Mucosa of gallbladder (tissue), 1 donor: ENCODE results near the gene HPSE2. TPM values are rescaled to one million over a fixed set of nuclear protein-coding genes. Genes with fewer than 3 reads are reported as not detected.
A peak's percentile ranks its signal among the peaks of the same experiment; 100 is the strongest.
"Not testable (repeated sequence)": the region's sequence is repeated elsewhere in the genome, so short reads cannot be mapped to it uniquely, and the experiment has no call there.

ENCODE experiments used
- DNase-seq: peaks from one replicate; pipeline ENCODE4 v3.0.0-alpha.2; 2020; ENCODE audit warnings: low spot score
- total RNA-seq: library from RNA; stranded (reverse); gene quantifications from one replicate; pipeline ENCODE4 v1.2.1, GENCODE V29; 2021
- donor health status: DM: no; HTN: no; CAD: no.

HPSE2 gene
- total RNA-seq, 1 donor from 2014 or later, result 12.4 TPM

DNA sequence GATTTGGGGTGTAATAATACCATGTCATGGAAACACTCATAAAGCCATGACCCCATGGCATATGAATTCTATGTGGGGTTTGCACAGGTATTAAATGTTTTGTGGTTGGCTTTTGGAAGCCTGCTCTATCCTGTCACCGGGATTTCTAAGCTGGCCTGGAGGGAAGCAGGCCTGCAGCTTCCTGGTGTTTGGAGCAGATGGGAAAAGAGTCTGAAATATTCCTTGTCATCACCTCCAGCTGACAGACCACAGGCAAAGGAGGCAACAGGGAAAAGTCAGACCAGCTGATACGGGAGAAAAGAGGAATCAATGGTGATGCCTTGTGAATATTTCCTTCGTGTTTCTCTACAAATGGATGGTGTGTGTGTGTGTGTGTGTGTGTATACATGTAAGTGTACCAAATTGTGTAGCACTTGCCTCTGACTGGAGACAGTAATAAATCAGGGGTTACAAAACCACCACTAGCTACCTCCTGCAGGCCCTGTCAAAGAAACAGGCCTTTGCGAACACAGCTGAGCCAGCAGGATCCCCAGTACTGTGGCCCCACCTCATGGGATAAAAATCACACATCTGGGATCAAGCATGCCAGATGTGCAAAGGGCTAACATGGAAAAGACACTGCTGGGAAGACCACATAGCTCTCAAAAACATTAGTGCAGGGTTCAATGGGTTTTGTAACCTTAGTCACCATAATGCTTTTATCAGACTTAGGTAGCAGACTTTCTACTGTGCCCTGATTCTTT lies 668.1 kb downstream of the HPSE2 start:
- DNase-seq, result no peak

DNA sequence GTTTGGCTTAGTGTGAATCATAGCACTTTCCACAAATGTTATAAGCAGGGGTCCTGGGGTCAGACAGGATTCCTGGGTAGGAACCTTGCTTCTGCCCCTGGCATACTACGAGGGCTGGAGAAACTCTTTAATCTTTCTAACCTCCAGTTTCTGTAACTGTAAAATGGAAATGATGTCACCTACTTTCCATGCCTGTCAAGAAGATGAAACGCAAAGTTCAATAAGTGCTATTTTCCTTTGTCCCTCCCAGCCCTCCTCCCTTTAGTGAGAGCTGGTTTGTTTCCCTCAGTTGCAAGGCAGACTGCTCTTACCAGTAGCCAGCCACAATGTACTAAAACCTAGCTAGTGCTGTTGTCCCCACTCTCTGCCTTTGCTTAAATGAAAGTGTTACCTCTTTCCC lies 671.8 kb downstream of the HPSE2 start:
- no peak for DNase-seq

DNA sequence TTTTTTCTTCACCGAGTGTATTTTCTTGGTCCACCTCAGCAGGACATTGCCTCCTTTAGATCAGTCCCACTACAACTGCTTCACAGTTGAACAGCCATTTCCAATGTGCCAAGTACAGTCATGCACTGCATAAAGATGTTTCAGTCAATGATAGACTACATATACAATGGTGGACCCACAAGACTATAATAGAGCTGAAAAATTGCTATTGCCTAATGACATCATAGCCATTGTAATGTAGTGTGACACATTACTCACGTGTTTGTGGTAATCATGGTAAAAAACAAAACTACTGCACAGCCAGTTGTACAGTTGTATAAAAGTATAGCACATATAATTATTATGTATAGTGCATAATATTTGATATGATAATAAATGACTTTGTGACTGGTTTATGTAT lies 675.1 kb downstream of the HPSE2 start:
- no peak for DNase-seq

DNA sequence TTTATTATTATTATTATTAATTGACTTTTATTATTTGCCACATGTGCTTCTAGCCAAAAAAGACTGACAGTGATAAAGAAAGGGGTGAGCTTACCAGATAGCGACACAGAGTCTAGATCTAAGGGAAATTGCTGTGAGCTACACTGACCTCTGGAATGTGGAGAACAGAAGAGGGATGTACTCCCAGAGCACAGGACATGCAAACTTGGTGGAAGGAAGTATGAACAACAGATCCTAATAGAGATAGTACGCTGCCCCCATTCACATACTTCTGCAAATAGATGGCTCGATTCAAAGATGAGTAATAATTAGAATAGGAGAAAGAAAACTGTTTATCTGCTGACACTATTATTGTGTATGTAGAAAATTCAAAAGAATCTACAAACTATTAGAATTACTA lies 679.6 kb downstream of the HPSE2 start:
- no peak for DNase-seq

DNA sequence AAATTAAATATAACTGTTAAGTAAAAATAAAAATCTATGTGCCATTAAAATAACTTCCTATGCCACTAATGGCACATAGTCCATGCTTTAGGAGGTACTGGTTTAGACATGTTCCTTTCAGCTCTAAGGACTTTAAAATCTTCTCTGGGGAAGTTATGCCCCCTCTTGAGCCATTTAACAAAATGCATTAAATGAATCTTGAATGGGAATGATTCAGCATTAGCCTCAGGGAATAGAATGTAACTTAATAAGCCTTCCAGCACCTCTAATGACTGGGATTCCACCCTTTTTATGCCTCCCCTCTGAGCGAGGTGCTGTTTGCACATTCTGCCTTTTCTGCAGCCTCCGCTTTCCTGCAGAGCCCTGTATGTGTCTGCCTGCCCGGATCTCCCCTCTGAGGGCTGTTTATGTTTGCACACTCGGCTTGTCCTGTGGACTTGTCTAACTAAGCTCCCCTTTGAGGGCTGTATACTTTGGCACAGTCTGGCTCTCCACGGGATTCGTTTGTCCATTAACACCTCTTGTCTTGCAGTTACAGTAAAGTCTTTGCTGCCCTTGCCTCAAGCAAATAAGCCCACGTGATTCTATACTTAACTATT lies 680.5 kb downstream of the HPSE2 start:
- DNase-seq, result no peak

DNA sequence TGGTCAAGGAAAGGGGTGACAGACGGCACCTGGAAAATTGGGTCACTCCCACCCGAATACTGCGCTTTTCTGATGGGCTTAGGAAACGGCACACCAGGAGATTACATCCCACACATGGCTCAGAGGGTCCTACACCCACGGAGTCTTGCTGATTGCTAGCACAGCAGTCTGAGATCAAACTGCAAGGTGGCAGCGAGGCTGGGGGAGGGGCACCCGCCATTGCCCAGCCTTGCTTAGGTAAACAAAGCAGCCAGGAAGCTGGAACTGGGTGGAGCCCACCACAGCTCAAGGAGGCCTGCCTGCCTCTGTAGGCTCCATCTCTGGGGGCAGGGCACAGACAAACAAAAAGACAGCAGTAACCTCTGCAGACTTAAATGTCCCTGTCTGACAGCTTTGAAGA lies 694.1 kb downstream of the HPSE2 start:
- DNase-seq, result not testable (repeated sequence)

DNA sequence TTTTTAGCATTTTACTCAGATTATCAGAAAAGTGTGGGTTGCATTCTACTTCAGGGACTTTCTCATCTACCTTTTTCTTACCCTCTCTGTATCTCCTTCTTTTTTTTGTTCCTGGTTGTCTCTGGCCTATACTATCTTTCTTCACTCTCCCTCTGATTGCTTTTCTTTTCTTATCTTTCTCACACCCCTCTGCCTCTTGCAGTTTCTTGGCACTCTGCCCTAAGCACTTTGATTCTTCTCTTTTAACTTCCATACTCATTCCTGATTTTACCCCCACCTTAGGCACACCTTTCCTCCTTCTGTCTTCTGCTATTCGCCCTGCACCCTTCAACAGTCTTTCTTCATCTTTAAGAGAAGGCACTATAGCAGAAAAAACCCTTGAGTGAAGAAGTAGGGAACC lies 696.1 kb downstream of the HPSE2 start:
- DNase-seq, result no peak

DNA sequence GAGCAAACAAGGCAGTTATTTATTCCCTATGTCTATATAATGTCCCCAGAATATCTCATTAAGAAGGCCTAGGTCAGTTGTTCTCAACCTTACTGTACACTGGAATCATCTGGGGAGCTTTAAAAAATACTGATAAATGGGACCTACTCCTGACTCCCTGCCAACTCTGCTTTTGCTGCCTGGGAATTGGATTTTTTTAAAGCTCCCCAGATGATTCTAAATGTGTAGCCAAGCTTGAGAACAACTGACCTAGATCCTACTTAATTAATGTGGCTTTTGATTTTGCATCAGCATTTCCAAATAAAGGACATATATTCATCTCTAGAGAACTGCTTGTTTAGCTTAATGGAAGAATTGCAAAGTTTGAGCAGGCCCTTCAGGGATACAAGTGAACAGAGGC lies 697.2 kb downstream of the HPSE2 start:
- no peak for DNase-seq

DNA sequence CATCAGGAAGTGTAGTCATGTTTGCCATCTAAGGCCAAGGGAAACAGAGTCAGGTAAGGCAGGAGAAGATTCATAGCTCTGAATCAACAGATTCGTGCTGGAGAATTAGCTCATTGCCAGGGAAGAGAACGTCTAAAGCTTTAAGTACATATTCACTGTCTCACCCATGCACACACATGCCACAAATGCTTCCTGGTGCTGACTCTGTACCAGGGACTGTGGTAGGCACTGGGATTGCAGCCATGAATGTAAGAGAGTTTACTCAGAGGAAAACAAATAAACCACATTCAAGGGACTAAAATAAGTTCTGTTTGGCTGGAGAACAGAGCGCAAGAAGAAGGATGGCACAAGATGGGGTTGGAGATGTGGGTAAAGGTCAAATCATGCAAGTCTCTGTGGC lies 699.1 kb downstream of the HPSE2 start:
- peak; percentile 42 for DNase-seq

DNA sequence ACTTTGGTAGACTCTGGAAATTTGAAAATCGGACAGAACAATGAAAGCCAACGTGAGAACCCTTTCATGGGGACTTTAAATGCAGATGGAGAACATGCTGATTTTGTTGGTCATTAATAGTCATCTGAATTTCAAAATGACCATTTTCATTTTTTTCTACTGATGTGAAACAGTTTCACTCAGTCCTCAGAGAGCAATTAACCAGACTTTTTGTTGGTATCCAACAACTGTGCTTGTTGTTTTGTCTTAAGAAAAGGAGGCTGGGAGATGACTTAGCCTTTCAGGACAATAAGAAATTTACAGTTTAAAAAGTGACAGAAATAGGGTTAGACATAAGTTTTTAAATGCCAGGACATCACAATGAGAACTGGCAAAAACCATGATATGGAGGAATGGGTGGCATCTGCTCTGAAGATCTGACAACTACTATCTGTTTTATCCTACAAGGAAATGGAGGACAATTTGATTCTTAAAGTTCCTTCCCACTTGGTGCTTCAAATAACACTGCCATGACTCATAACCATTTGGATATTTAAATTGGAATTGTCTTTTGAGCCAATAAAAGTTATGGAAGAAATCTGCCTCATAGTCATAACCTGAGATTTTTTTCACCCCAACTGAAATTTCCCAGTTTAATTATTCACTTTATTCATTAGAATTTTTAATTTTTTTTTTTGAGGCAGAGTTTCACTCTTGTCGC lies 701.8 kb downstream of the HPSE2 start:
- DNase-seq, result no peak

DNA sequence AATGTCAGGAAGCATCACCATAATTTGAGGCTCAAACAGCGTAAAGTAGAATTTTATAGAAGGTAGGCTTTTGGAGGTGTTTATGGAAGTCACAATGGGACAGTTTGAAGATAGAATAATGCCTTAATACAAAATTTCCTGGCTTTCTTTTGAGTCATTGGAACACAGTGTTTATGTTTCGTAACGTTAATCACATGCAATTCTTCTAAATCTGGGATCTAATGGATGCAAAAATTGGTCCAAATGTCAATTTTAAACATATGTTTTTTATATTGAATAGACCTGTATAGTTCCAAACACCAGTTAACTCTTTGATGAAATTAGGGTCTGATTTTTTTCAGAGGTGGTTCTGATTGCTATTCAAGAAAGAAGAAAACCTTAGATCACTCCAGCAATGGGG lies 702.4 kb downstream of the HPSE2 start:
- no peak for DNase-seq

DNA sequence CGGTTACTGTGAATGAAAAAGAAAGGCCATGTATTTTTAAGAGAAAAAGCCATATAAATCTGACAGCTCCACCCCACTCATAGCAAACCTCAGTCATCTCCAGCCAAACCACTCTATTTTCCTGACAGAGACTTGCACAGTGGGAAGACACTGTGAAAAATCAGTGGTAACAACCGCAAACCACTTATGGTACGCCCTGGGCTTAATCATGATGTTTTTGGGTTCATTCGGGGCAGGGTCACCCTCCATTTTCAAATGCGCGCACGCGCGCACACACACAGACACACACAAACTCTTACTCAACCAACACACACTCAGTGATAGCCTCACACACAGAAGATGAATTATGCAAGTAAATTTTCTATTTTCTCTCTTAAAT lies 706.9 kb downstream of the HPSE2 start:
- DNase-seq, result no peak

DNA sequence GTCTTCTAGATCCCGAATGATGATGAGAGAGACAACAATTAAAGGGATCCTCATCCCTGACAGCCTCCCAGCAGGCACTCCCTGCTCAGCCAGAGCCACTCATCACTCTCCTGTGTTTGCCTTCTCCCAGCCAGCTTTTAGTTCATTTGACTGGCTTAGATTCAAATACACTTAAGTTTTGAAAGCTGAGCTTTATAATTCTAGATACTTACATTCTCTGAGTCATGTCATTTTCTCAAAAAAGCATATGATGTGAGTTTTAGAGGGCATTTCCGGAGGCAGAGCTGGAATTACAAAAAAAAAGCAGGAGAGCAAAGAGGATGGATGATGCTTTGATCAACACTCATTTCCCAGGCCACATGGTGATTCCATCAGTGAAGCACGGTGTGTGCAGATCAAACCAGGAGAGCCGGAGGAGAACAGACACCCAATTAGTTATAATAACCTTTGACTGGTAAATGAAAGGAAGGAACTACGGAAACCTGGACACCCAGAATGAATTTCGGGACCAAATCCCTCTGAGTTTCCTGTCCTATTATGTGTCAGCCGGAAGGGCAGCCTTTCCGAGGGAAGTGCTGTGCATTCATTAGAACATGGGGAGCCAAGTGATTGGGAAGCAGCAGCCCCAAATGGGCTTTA lies 707.4 kb downstream of the HPSE2 start:
- DNase-seq, result no peak

DNA sequence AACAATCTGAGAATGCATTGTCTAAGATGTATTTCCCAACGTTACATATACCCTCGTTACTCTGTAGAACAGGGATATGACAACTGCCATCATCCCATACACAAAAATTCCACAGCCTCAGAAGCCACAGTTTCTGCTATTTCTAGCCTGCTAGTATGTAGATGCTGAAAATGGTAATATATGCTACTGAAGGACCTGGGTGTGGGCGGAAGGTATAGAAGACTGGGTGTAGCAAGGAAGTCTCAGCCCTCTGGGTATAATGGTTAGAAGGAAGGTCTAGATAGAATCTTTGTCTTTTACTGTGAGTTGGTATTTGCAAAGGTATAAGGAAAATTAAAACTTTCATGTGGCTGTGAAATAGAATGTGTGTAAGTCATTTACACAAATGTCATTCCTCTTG lies 709.7 kb downstream of the HPSE2 start:
- no peak for DNase-seq

DNA sequence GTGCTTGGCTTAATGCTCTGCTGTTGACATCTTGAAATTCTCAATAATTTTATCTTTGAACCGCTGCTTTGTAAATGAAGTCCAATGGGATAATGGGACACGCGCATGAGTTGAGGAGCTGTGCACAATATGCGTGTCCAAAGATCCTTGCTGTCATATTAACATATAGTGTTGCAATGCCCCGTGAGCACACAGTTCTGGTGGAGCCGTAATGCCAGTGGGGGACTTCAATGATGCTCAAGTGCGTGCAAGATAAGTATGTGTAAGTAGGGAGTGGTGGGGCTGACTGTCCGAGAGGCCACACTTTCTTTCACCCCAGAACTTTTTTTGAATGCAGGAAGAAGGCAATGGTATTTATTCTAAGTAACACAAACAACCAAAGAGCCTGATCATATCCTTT lies 711.5 kb downstream of the HPSE2 start:
- DNase-seq, result no peak

DNA sequence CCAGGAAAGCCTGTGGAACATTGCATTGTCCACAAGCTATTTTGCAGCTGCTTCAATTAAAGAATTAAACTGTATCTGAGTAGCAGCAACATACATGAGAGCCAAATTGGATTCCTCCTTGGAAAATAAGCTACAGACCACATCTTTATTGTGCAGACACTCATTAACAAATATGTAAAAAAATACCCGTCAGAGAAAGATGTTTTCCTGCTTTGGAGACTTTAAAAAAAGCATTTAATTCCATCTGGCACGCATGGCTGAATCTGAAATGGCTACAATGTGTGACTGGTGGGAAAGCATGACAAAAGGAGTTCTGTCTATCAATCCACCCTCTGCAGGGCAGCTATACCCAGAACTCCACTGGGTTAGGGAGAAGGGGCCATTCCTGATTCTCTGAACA lies 715.8 kb downstream of the HPSE2 start:
- no peak for DNase-seq

DNA sequence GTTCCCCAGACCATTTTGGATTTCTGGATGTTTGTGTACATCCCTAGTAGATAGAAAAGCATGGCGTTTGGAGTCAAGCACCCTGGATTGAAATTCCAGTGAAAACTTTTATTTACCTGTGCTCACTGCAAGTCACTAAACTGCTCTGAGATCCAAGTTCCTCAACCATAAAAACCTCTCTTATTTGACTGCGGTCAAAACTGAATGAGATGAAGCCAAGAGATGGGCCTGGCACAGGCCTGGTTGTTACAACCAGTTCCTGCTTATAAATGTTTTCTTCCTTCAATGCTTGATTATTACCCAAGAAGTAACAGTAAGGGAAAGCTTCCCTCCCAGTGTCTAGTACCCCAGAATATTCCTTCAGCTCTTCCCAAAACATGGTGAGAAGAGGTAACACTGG lies 718.0 kb downstream of the HPSE2 start:
- no peak for DNase-seq

DNA sequence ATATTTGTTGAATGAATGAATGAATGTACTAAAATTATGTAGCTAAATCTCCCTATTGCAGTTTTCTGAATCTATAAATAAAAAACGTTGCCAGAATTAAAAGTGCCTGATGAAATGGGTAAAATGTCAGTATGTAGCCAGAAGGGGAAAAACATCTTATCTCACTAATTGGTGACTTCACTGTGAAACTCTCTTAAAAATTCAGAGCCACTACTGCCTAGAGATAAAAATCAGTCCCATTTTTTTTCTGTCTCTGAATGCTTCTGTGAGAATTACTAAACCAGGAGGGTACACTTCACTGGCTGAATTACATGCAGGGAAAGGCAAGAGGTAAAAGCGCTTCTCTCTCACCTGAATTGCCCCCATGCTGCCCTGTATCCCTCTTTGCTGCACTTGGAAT lies 719.3 kb downstream of the HPSE2 start:
- DNase-seq, result no peak

DNA sequence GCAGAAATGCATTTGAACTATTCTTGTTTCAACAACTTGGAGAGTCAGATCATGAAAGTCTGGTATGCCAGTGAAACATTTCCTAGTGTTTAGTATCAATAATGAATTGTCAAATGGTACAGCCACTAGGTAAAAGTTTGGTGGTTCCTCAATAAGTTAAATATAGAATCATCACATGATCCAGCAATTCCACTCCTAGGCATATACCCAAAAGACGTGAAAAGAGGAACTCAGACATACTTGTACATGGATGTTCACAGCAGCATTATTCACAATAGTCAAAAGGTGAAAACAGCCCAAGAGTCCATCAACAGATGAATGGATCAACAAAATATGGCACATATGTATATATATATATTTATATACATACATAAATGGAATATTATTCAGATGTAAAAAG lies 721.9 kb downstream of the HPSE2 start:
- DNase-seq, result no peak

DNA sequence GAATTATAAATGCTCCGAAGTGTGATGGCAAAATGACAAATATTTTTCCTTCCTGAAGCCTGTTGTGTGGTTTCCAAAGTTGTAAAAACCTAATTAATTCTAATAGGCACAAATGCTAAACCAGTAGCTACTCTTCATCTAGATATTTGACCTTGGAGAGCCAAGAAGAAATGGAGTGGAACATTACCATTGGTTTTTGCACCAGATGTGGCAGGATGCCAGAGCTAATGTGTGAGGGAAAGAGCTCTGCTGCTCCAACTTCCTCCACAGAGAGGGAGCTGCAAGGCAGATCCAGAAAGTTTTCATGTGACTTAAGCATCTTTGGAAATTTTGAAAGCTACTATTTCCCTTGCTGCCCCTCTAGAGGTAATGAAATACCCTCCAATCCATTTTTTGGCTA lies 723.8 kb downstream of the HPSE2 start:
- no peak for DNase-seq

DNA sequence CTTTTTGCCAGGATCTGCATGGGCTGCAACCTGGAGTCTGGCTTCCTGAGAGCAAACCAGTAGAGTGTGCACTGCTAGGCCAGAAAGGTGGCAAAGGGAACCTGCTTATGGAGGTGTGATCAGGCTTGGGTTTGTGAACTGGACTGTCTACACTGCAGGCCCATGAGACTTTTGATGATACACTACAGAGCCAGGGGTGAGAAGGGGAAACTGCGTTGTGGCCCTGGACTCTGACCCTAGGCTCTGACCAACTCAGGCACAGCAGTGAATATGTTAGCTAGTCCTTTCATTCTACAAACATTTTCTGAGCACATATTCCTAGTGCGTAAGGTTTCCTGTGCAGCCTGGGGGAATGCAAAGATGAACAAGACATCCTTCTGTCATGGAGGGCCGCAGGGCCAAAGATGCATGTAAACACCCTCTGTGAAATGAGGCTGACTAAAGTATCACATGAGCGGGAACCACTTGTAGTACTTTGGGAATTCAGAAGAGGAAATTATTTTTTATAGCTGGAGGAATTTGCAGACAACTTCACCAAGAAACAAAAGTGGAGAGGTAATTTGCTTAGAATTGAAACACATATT lies 725.1 kb downstream of the HPSE2 start:
- DNase-seq, result no peak

DNA sequence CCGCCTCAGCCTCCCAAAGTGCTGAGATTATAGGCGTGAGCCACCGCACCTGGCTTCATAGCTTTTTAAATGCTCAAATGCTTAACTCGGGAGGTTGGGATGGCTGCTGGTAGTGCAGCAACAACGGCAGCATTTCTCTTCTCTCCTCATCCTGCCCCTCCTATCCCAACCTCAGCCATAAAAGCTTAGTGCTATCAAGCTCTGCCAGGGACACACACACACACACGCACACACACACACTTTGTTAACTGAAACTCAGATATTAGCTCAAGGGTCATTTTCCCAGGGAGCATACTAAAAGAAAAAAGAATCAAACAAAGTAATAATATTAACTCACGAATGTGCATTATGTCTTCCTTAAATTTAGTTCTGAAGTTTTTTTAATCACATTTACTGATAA lies 725.9 kb downstream of the HPSE2 start:
- no peak for DNase-seq
